ENCODE data around the gene SCAMP3. TPM values are rescaled to one million over a fixed set of nuclear protein-coding genes. Genes with fewer than 3 reads are reported as not detected.

SCAMP3 gene
- total RNA-seq, 1 donor: 41.3 TPM

GRCh38 chr1:155277902-155278688 lies 15.9 kb upstream of the SCAMP3 start:
- H3K4me1 ChIP-seq (ENCODE audit: insufficient read depth, low read length): peaks cover 16% of the 10 kb centered on the region
- H3K4me3 ChIP-seq (ENCODE audit: insufficient read depth, low read length): peak overlapping the region; percentile 81
- H3K27me3 ChIP-seq (ENCODE audit: insufficient read depth, low read length): no peaks in the 10 kb centered on the region
- H3K4me2 ChIP-seq (ENCODE audit: insufficient read depth, low read length): peak overlapping the region; percentile 94
- TF ChIP-seq CTCF (IDR thresholded peaks at IDR 0.05; ENCODE audit: extremely low read depth, low read depth, low read length): peak; percentile 22
- no peaks in the 10 kb centered on the region for H4K20me1 ChIP-seq (ENCODE audit: insufficient read depth, low read length)
- H3K27ac ChIP-seq (ENCODE audit: low read depth, low read length): no peak overlapping the region
- no peaks in the 10 kb centered on the region for H3K9me3 ChIP-seq (ENCODE audit: low read depth, low read length)
- no peaks in the 10 kb centered on the region for H3K36me3 ChIP-seq (ENCODE audit: insufficient read depth, low read length)
- DNase-seq (ENCODE audit: insufficient read length, low spot score, missing footprints): peak; percentile 95
- H3K79me2 ChIP-seq (ENCODE audit: insufficient read depth, low read length): peaks cover 4% of the 10 kb centered on the region
- peak overlapping the region; percentile 94 for H2AFZ ChIP-seq (ENCODE audit: low read length)

- Histone ChIP-seq H3K4me2 (ENCODE audit: insufficient read depth, low read length) (peak within 1 kb of the TSS; percentile 94), H3K27ac (ENCODE audit: low read depth, low read length) (no peak within 1 kb of the TSS), H2AFZ (ENCODE audit: low read length) (peak within 1 kb of the TSS; percentile 94), H3K79me2 (ENCODE audit: insufficient read depth, low read length) (peaks cover 12% of the 10 kb centered on the region), H4K20me1 (ENCODE audit: insufficient read depth, low read length) (peaks cover 4% of the 10 kb centered on the region), H3K27me3 (ENCODE audit: insufficient read depth, low read length) (no peaks in the 10 kb centered on the region), H3K4me3 (ENCODE audit: insufficient read depth, low read length) (peak within 1 kb of the TSS; percentile 81), H3K9me3 (ENCODE audit: low read depth, low read length) (no peaks in the 10 kb centered on the region), H3K4me1 (ENCODE audit: insufficient read depth, low read length) (peaks cover 20% of the 10 kb centered on the region), H3K36me3 (ENCODE audit: insufficient read depth, low read length) (no peaks in the 10 kb centered on the region)
- TF ChIP-seq CTCF (IDR thresholded peaks at IDR 0.05; ENCODE audit: extremely low read depth, low read depth, low read length): peak; percentile 41
- peak; percentile 100 for DNase-seq (ENCODE audit: insufficient read length, low spot score, missing footprints)
Observed at GRCh38 chr1:155277070-155277901, 15.1 kb upstream of the SCAMP3 start, which contains the start of gene HCN3. Gene HCN3 (plus strand): TSS chr1:155277463. CDS start chr1:155277591, 128 bp downstream.

GRCh38 chr1:155273343-155274245 lies 11.4 kb upstream of the SCAMP3 start, which contains the start of gene CLK2:
Gene CLK2 (minus strand): TSS chr1:155273504. CDS start chr1:155270977, 2,527 bp downstream.
- Histone ChIP-seq H3K4me3 (ENCODE audit: insufficient read depth, low read length) (peak within 1 kb of the TSS; percentile 82), H4K20me1 (ENCODE audit: insufficient read depth, low read length) (peaks cover 9% of the 10 kb centered on the region), H3K4me1 (ENCODE audit: insufficient read depth, low read length) (peaks cover 22% of the 10 kb centered on the region), H3K27ac (ENCODE audit: low read depth, low read length) (peak within 1 kb of the TSS; percentile 42), H3K9me3 (ENCODE audit: low read depth, low read length) (no peaks in the 10 kb centered on the region), H3K4me2 (ENCODE audit: insufficient read depth, low read length) (peak within 1 kb of the TSS; percentile 92), H2AFZ (ENCODE audit: low read length) (peak within 1 kb of the TSS; percentile 78), H3K36me3 (ENCODE audit: insufficient read depth, low read length) (peaks cover 26% of the 10 kb centered on the region), H3K27me3 (ENCODE audit: insufficient read depth, low read length) (no peaks in the 10 kb centered on the region), H3K79me2 (ENCODE audit: insufficient read depth, low read length) (peaks cover 36% of the 10 kb centered on the region)
- DNase-seq (ENCODE audit: insufficient read length, low spot score, missing footprints): peak; percentile 100
- TF ChIP-seq CTCF (IDR thresholded peaks at IDR 0.05; ENCODE audit: extremely low read depth, low read depth, low read length): no peak

All from osteoblast (primary cell).